ENCODE results near the gene NPB.

The NPB gene

GRCh38 chr17:81930142-81931125, 28.4 kb downstream of the NPB start:
- Mint-ChIP-seq H3K27ac (no peak overlapping the region), H3K9me3 (no peaks in the 10 kb centered on the region), H3K4me1 (peaks cover 13% of the 10 kb centered on the region), H3K27me3 (ENCODE audit: low read depth) (peaks cover 4% of the 10 kb centered on the region), H3K36me3 (ENCODE audit: low read depth) (peaks cover 3% of the 10 kb centered on the region), H3K4me3 (peak overlapping the region; percentile 60 to 64 (median 61))
- TF ChIP-seq CTCF (IDR thresholded peaks at IDR 0.05; ENCODE audit: unreplicated experiment in 3 of 3): no peak

GRCh38 chr17:81931189-81931556, 29.1 kb downstream of the NPB start:
- Mint-ChIP-seq H3K4me3 (peak overlapping the region in 2 of 3 experiments; percentile 60 to 64), H3K27ac (no peak overlapping the region), H3K27me3 (ENCODE audit: low read depth) (peaks cover 4% of the 10 kb centered on the region), H3K4me1 (peaks cover 9% of the 10 kb centered on the region), H3K36me3 (ENCODE audit: low read depth) (peaks cover 3% of the 10 kb centered on the region), H3K9me3 (no peaks in the 10 kb centered on the region)
- no peak for TF ChIP-seq CTCF (IDR thresholded peaks at IDR 0.05; ENCODE audit: unreplicated experiment in 3 of 3)

- Mint-ChIP-seq H3K36me3 (ENCODE audit: low read depth) (peaks cover 3% of the 10 kb centered on the region), H3K27ac (no peak overlapping the region), H3K4me1 (peaks cover 4% of the 10 kb centered on the region), H3K9me3 (no peaks in the 10 kb centered on the region), H3K4me3 (peak overlapping the region in 1 of 3 experiments; percentile 58), H3K27me3 (ENCODE audit: low read depth) (peaks cover 4% of the 10 kb centered on the region)
- TF ChIP-seq CTCF (IDR thresholded peaks at IDR 0.05; ENCODE audit: unreplicated experiment in 3 of 3): no peak
Measured at GRCh38 chr17:81931557-81932332, 29.7 kb downstream of the NPB start.

- H3K36me3 Mint-ChIP-seq (ENCODE audit: low read depth): peaks cover 3% of the 10 kb centered on the region
- peak overlapping the region in 2 of 3 experiments; percentile 47 to 56 for H3K4me3 Mint-ChIP-seq
- H3K27me3 Mint-ChIP-seq (ENCODE audit: low read depth): peaks cover 4% of the 10 kb centered on the region
- TF ChIP-seq CTCF (IDR thresholded peaks at IDR 0.05; ENCODE audit: unreplicated experiment in 3 of 3): no peak
- H3K9me3 Mint-ChIP-seq: no peaks in the 10 kb centered on the region
- H3K27ac Mint-ChIP-seq: no peak overlapping the region
- H3K4me1 Mint-ChIP-seq: peaks cover 6% of the 10 kb centered on the region
Measured at GRCh38 chr17:81932333-81932983, 30.4 kb downstream of the NPB start.

GRCh38 chr17:81933178-81933699, 31.2 kb downstream of the NPB start:
- no peak for TF ChIP-seq CTCF (IDR thresholded peaks at IDR 0.05; ENCODE audit: unreplicated experiment in 3 of 3)
- no peak overlapping the region for H3K27ac Mint-ChIP-seq
- H3K36me3 Mint-ChIP-seq (ENCODE audit: low read depth): peaks cover 3% of the 10 kb centered on the region
- H3K27me3 Mint-ChIP-seq (ENCODE audit: low read depth): peaks cover 4% of the 10 kb centered on the region
- H3K4me1 Mint-ChIP-seq: peaks cover 14% of the 10 kb centered on the region
- no peaks in the 10 kb centered on the region for H3K9me3 Mint-ChIP-seq
- H3K4me3 Mint-ChIP-seq: peak overlapping the region; percentile 15 to 56 (median 56)
